Sigmoid colon (tissue), 7 donors: ENCODE results near the gene LUZP1. TPM values are rescaled to one million over a fixed set of nuclear protein-coding genes. Genes with fewer than 3 reads are reported as not detected.

Source experiments
- DNase-seq: peaks from one replicate; pipeline ENCODE4 v3.0.0-alpha.2; 2019
- H3K27ac ChIP-seq, 4 donors: fragments of 200-600 bp; sonication (generic); one replicate each; pipeline ENCODE4 v1.5.1; 2016 to 2019; ENCODE audit warnings: mild to moderate bottlenecking in 1 of 4
- H3K27me3 ChIP-seq, 3 donors: fragments of 200-600 bp; sonication (generic); one replicate each; pipeline ENCODE4 v1.5.1; 2019; ENCODE audit warnings: mild to moderate bottlenecking in 1 of 3
- H3K36me3 ChIP-seq, 4 donors: fragments of 200-600 bp; sonication (generic); one replicate each; pipeline ENCODE4 v1.5.1; 2016 to 2019
- H3K4me1 ChIP-seq, 4 donors: fragments of 200-600 bp; sonication (generic); one replicate each; pipeline ENCODE4 v1.5.1; 2017 to 2019
- H3K4me3 ChIP-seq, 4 donors: fragments of 200-600 bp; sonication (generic); one replicate each; pipeline ENCODE4 v1.5.1; 2017 to 2019; ENCODE audit warnings: mild to moderate bottlenecking in 2 of 4, moderate library complexity in 1 of 4
- H3K9me3 ChIP-seq, 4 donors: fragments of 200-600 bp in 3 of 4; sonication (generic) in 3 of 4; one replicate each; pipeline versions ENCODE4 v1.5.1 to v1.6.1; 2013 to 2019
- EP300 ChIP-seq, 4 donors: sonication (generic); formaldehyde crosslinking; IDR thresholded peaks; one replicate each; pipeline ENCODE4 v1.6.1; 2017; ENCODE audit warnings: antibody characterized with exemption in 4 of 4
- POLR2A ChIP-seq, 2 donors: fragments of 450-650 bp; IDR thresholded peaks; one replicate each; pipeline ENCODE4 v1.6.1; 2016; ENCODE audit warnings: antibody characterized with exemption in 2 of 2, mild to moderate bottlenecking in 2 of 2, moderate library complexity in 2 of 2
- POLR2AphosphoS5 ChIP-seq, 4 donors: sonication (generic); formaldehyde crosslinking; IDR thresholded peaks; one replicate each; pipeline ENCODE4 v1.6.1; 2017; ENCODE audit warnings: antibody characterized with exemption in 4 of 4
- whole genome bisulfite sequencing, 2 donors: extraction: QIAGEN DNeasy Blood & Tissue Kit; methylation state at CpG; one replicate each; pipeline ENCODE4 v1.1.7; 2013; 5-methylcytosine and 5-hydroxymethylcytosine counted together
- intact Hi-C: fragments of 100-400 bp; cut with DNase I; formaldehyde crosslinking; loops from one replicate; pipeline ENCODE4 v1.15.1; 2023
- polyA plus RNA-seq, 3 donors: library from polyadenylated mRNA; stranded (reverse); fragments of 200-250 nt; gene quantifications; one replicate each; pipeline ENCODE4 v1.2.3, GENCODE V29; 2013
- total RNA-seq, 4 donors: library from RNA; depleted of rRNA; stranded (reverse); fragments of >200 nt; gene quantifications; one replicate each; pipeline ENCODE4 v1.1.0, GENCODE V29; 2016
- TF ChIP-seq, protein P1 (sequence below), 4 experiments: fragments of 450-650 bp in 3 of 4; fragments of 200-600 bp in 1 of 4; IDR thresholded peaks; one replicate each; pipeline ENCODE4 v1.5.1; 2016 to 2019; ENCODE audit warnings: antibody characterized with exemption in 4 of 4, mild to moderate bottlenecking in 3 of 4, moderate library complexity in 2 of 4
- donor health status: healthy with polysubstance abuse.
- donor health status: Bipolar disorder and iron deficiency.
- donor health status: healthy.

LUZP1 gene
- total and polyA plus RNA-seq, 7 donors: 6.0 to 20.9 (median 14.0) TPM

DNA sequence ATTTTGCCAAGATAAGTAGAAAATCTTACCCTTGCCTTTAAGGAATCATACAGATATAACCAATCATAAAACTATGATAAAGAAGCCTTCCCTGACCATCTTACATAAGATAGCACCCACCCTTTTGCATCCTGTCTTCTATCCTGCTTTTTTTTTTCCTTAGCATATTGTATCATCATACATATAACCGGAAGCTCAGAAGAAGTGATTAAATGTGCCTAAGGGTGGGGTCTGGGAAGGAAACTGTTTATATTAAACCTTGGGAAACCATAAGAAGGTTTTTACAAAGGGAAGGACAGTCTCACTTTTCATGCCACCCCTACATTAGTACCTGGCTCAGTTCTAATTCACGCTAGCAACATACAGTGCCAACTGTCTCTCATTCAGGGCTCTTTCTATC lies 66.8 kb downstream of the LUZP1 start:
- Histone ChIP-seq H3K4me3 (no peak overlapping the region), H3K4me1 (peaks cover 0 to 48% (median 42%) of the 10 kb centered on the region in 4 donors), H3K9me3 (no peaks in the 10 kb centered on the region), H3K27me3 (no peaks in the 10 kb centered on the region), H3K27ac (peak overlapping the region in 3 of 4 donors; percentile 38 to 61 (median 54)), H3K36me3 (peaks cover 0 to 7% (median 0%) of the 10 kb centered on the region in 4 donors)
- no peak for DNase-seq
- TF ChIP-seq EP300 (IDR thresholded peaks at IDR 0.05): no peak
- no peak for TF ChIP-seq POLR2AphosphoS5 (IDR thresholded peaks at IDR 0.05)
- no peak for TF ChIP-seq POLR2A (IDR thresholded peaks at IDR 0.05)
- TF ChIP-seq, protein P1, sequence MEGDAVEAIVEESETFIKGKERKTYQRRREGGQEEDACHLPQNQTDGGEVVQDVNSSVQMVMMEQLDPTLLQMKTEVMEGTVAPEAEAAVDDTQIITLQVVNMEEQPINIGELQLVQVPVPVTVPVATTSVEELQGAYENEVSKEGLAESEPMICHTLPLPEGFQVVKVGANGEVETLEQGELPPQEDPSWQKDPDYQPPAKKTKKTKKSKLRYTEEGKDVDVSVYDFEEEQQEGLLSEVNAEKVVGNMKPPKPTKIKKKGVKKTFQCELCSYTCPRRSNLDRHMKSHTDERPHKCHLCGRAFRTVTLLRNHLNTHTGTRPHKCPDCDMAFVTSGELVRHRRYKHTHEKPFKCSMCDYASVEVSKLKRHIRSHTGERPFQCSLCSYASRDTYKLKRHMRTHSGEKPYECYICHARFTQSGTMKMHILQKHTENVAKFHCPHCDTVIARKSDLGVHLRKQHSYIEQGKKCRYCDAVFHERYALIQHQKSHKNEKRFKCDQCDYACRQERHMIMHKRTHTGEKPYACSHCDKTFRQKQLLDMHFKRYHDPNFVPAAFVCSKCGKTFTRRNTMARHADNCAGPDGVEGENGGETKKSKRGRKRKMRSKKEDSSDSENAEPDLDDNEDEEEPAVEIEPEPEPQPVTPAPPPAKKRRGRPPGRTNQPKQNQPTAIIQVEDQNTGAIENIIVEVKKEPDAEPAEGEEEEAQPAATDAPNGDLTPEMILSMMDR (IDR thresholded peaks at IDR 0.05): no peak
- 43 to 70% methylated on average over 2 of the region's 2 CpGs for WGBS, 2 donors
- intact Hi-C loops: no loop called here

DNA sequence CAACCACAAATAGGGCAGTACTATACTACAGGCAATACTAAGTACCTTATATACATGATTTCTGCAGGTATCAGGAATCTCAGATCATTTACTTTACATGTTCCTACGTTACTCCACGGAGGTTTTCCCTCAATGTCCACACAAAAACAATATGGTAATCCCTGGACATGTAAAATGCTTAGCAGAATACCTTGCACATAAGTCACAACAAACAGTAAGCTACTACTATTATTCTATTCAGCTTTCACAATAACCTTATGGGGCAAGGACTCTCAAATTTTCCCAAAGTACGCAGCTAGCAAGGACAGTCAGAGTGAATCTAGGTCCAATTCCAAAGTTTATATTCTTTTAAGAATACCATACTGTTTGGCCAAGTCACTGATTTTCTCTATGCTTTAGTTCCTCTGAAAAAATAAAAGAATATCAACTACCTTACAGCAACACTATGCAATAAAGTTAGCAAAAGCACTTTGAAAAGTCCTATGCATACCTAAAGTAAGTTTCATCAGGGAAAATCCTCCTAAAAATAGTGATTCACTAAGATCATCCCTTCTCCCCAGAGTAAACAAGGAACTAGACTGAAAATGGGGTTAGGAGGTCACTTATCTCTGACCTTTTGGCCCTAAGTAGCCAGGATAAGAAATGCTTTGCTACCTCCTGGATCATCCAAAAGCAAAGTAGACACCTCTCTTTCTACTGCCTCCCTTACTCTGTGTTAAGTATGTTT lies 67.4 kb downstream of the LUZP1 start:
- Histone ChIP-seq H3K4me1 (peaks cover 0 to 48% (median 42%) of the 10 kb centered on the region in 4 donors), H3K27me3 (no peaks in the 10 kb centered on the region), H3K4me3 (no peak overlapping the region), H3K9me3 (no peaks in the 10 kb centered on the region), H3K27ac (peak overlapping the region in 3 of 4 donors; percentile 38 to 61 (median 59)), H3K36me3 (peaks cover 0 to 2% (median 0%) of the 10 kb centered on the region in 4 donors)
- TF ChIP-seq POLR2A (IDR thresholded peaks at IDR 0.05) (no peak), EP300 (IDR thresholded peaks at IDR 0.05) (no peak), POLR2AphosphoS5 (IDR thresholded peaks at IDR 0.05) (no peak)
- TF ChIP-seq, protein P1 (IDR thresholded peaks at IDR 0.05): no peak
- 90 to 91% methylated on average over 3 of the region's 3 CpGs for WGBS, 2 donors
- no peak for DNase-seq
- intact Hi-C loops: no loop called here

DNA sequence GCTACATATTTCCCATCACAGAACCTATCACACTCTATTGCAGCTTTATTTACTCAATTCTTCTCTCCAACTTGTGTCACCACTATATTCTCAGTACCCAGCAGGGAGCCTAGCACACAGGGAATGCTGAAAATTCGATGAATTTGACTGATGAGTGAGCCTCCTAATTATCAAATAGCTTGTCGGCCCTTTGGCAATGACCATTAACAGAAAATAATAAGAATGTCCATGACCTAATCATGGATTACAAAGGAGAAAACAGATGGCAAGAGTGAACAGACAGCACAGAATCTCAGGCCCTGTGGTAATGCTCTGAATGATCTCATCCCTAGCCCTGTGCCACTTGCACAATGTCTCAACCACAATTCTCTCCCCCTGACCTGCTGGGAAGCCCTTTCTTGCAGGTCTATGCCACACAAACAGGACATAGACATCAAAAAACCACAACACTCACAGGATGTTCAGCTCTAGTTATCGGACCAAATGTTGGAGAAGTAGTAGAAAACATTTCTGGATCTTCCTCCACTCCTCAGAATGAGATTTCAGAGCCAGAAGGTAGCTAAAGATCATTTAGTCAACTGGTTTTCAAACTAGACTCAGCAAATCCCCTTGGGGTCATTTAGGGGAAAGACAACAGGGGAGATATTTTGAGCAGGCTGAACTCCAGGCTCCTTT lies 68.4 kb downstream of the LUZP1 start:
- Histone ChIP-seq H3K27ac (peak overlapping the region; percentile 27 to 61 (median 48)), H3K36me3 (no peaks in the 10 kb centered on the region), H3K4me1 (peaks cover 0 to 48% (median 42%) of the 10 kb centered on the region in 4 donors), H3K9me3 (no peaks in the 10 kb centered on the region), H3K4me3 (no peak overlapping the region), H3K27me3 (no peaks in the 10 kb centered on the region)
- DNase-seq: peak; percentile 76
- WGBS, 2 donors: 64 to 76% methylated on average over 3 of the region's 3 CpGs
- intact Hi-C loops: no loop called here
- TF ChIP-seq POLR2A (IDR thresholded peaks at IDR 0.05) (no peak), POLR2AphosphoS5 (IDR thresholded peaks at IDR 0.05) (peak in 2 of 4 donors; percentile 7 to 51), EP300 (IDR thresholded peaks at IDR 0.05) (no peak)
- TF ChIP-seq, protein P1 (IDR thresholded peaks at IDR 0.05): no peak

DNA sequence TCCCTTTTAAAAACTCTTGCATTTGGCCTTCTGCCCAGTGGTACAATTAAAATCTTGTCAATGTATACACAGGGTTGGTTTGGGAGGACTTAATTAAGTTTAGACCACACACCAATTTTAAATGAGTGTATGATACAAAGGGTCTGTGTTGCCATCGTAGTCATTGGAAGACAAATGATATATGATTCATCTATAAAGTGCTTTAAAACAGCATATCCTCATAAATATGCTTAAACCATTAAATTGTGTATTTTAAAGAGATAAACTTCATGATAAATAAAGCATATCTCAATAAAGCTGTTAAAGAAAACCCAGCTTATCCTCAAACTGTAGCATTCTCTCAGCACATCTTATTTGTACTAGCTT lies 69.5 kb downstream of the LUZP1 start:
- H3K4me1 ChIP-seq: peaks cover 0 to 48% (median 42%) of the 10 kb centered on the region in 4 donors
- peak overlapping the region in 3 of 4 donors; percentile 22 to 61 (median 59) for H3K27ac ChIP-seq
- TF ChIP-seq, protein P1 (IDR thresholded peaks at IDR 0.05): no peak
- TF ChIP-seq POLR2AphosphoS5 (IDR thresholded peaks at IDR 0.05) (no peak), POLR2A (IDR thresholded peaks at IDR 0.05) (no peak), EP300 (IDR thresholded peaks at IDR 0.05) (no peak)
- no peak overlapping the region for H3K4me3 ChIP-seq
- DNase-seq: no peak
- no peaks in the 10 kb centered on the region for H3K9me3 ChIP-seq
- H3K27me3 ChIP-seq: no peaks in the 10 kb centered on the region
- 79 to 89% methylated on average over 1 of the region's 1 CpG for WGBS, 2 donors
- H3K36me3 ChIP-seq: peaks cover 0 to 8% (median 1%) of the 10 kb centered on the region in 4 donors
- intact Hi-C loops: loop anchor here (10.0 kb wide), 1 partner anchor 176 kb away; no protein-coding TSS in a partner anchor
